Fibroblast of mammary gland (primary cell): Measurements from ENCODE around the gene NAA40.

ENCODE experiments used
- DNase-seq: peaks from one replicate; pipeline ENCODE4 v3.0.0-alpha.2; 2010; ENCODE audit warnings: low read depth
- H3K4me3 ChIP-seq: 2 replicates; pipeline ENCODE4 v1.5.1; 2011; ENCODE audit warnings: low read depth, mild to moderate bottlenecking, low read length, moderate library complexity; ENCODE audit not compliant: control insufficient read depth
- CTCF ChIP-seq: conservative IDR thresholded peaks from 2 replicates; pipeline ENCODE4 v1.5.1; 2011; ENCODE audit warnings: low read depth, low read length, inconsistent platforms; ENCODE audit not compliant: control insufficient read depth, insufficient read depth

The NAA40 gene

GRCh38 chr11:63986156-63986931 lies 47.5 kb downstream of the NAA40 start, which contains the start of gene OTUB1:
TSS of gene OTUB1 (plus strand) at chr11:63986438. CDS start at chr11:63986457, 19 bp downstream.
- DNase-seq = peak; percentile 82
- peak within 1 kb of the TSS; percentile 84 for H3K4me3 ChIP-seq
- no peak for TF ChIP-seq CTCF

- no peak for DNase-seq
- TF ChIP-seq CTCF = no peak
- peak overlapping the region; percentile 84 for H3K4me3 ChIP-seq
Observed at GRCh38 chr11:63986932-63987513, 48.2 kb downstream of the NAA40 start.

- TF ChIP-seq CTCF = no peak
- H3K4me3 ChIP-seq = no peak overlapping the region
- no peak for DNase-seq
Observed at GRCh38 chr11:63991558-63991957, 52.8 kb downstream of the NAA40 start.

- no peak for TF ChIP-seq CTCF
- no peak for DNase-seq
- no peak overlapping the region for H3K4me3 ChIP-seq
Observed at GRCh38 chr11:63993100-63993499, 54.3 kb downstream of the NAA40 start.

GRCh38 chr11:63993993-63994392 lies 55.2 kb downstream of the NAA40 start:
- H3K4me3 ChIP-seq = no peak overlapping the region
- TF ChIP-seq CTCF = no peak
- no peak for DNase-seq

- no peak overlapping the region for H3K4me3 ChIP-seq
- DNase-seq = no peak
- TF ChIP-seq CTCF = no peak
Observed at GRCh38 chr11:63996512-63996911, 57.7 kb downstream of the NAA40 start.
